Esophagus muscularis mucosa (tissue), 4 donors: ENCODE results near the gene TSPAN11.

Experiments used
- CTCF ChIP-seq, 3 experiments: fragments of 200-600 bp in 2 of 3; fragments of 450-650 bp in 1 of 3; sonication (generic) in 2 of 3; IDR thresholded peaks; one replicate each; pipeline ENCODE4 v1.5.1; 2017 to 2019; ENCODE audit warnings: antibody characterized with exemption in 3 of 3, mild to moderate bottlenecking in 2 of 3, moderate library complexity in 1 of 3
- EP300 ChIP-seq: sonication (generic); formaldehyde crosslinking; IDR thresholded peaks from one replicate; pipeline ENCODE4 v1.6.1; 2017; ENCODE audit warnings: antibody characterized with exemption
- POLR2A ChIP-seq: fragments of 450-650 bp; IDR thresholded peaks from one replicate; pipeline ENCODE4 v1.6.1; 2017; ENCODE audit warnings: antibody characterized with exemption, moderate library complexity, mild to moderate bottlenecking, low read depth

- no peak for TF ChIP-seq CTCF (IDR thresholded peaks at IDR 0.05)
- no peak for TF ChIP-seq POLR2A
- no peak for TF ChIP-seq EP300
Measured at GRCh38 chr12:30911207-30911606, 15.3 kb upstream of the TSPAN11 start.
